Activated T-cell treated with anti-CD3 and anti-CD28 coated beads for 24 hours (primary cell): ENCODE measurements around the gene IGLL5.

Experiments used
- DNase-seq: peaks from one replicate; pipeline ENCODE4 v3.0.0-alpha.2; 2020; ENCODE audit warnings: low read depth

The IGLL5 gene

GRCh38 chr22:22938672-22939587 is 51.3 kb downstream of the IGLL5 start:
- DNase-seq = no peak

- DNase-seq = no peak
Measured at GRCh38 chr22:22939588-22940368, 52.2 kb downstream of the IGLL5 start.

GRCh38 chr22:22940961-22941605 is 53.5 kb downstream of the IGLL5 start:
- DNase-seq = no peak

- DNase-seq = no peak
Measured at GRCh38 chr22:22941831-22942510, 54.4 kb downstream of the IGLL5 start.

GRCh38 chr22:22942511-22943329 is 55.1 kb downstream of the IGLL5 start:
- DNase-seq = peak; percentile 69

GRCh38 chr22:22943521-22944267 is 56.1 kb downstream of the IGLL5 start:
- DNase-seq = no peak

GRCh38 chr22:22944268-22944985 is 56.8 kb downstream of the IGLL5 start:
- no peak for DNase-seq

- no peak for DNase-seq
Measured at GRCh38 chr22:22945195-22945594, 57.6 kb downstream of the IGLL5 start.
